ENCODE data around the gene CCDC30. TPM values are rescaled to one million over a fixed set of nuclear protein-coding genes. Genes with fewer than 3 reads are reported as not detected.
"Not testable (repeated sequence)": the region's sequence is repeated elsewhere in the genome, so short reads cannot be mapped to it uniquely, and the experiment has no call there.

The CCDC30 gene
- total and polyA plus RNA-seq, 10 of the 15 experiments (the other 5 are each of a cell fraction or from before 2014, with no cell fraction given): 0.46 to 1.8 (median 1.0) TPM

DNA sequence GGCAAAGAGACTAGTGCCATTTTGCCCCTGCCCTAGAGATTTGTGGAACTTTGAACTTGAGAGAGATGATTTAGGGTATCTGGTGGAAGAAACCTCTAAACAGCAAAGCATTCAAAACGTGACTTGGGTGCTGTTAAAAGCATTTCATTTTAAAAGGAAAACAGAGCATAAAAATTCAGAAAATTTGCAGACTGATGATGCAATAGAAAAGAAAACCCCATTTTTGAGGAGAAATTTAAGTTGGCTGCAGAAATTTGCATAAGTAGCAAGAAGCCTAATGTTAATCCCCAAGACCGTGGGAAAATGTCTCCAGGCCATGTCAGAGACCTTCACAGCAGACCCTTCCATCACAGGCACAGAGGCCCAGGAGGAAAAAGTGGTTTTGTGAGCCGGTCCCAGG is 164.1 kb downstream of the CCDC30 start:
- H3K79me2 ChIP-seq (ENCODE audit: control insufficient read depth, insufficient read depth, low read length); POLR2A ChIA-PET; H3K9me3 ChIP-seq (replicated peaks; ENCODE audit: control insufficient read depth, insufficient read depth, low read length); H4K20me1 ChIP-seq (ENCODE audit: control insufficient read depth, insufficient read depth); H3K27ac ChIP-seq (ENCODE audit: control insufficient read depth, insufficient read depth); RAD21 ChIA-PET (ENCODE audit: unreplicated experiment); ATAC-seq; H3K27me3 ChIP-seq (replicated peaks in 1 of 2; ENCODE audit: control insufficient read depth in 2 of 2, insufficient read depth in 2 of 2, low read length in 1 of 2); H3K4me1 ChIP-seq (ENCODE audit: control insufficient read depth, insufficient read depth, low read length); H2AFZ ChIP-seq (ENCODE audit: control insufficient read depth, low read depth, low read length); CTCF ChIA-PET; H3K4me3 ChIP-seq; FAIRE-seq; DNase-seq (ENCODE audit: low read depth, low spot score); H3K9ac ChIP-seq (ENCODE audit: control insufficient read depth, insufficient read depth, low read length); SMC1A ChIA-PET (ENCODE audit: uncharacterized antibody, unreplicated experiment); H3K4me2 ChIP-seq (ENCODE audit: control insufficient read depth, insufficient read depth); H3K36me3 ChIP-seq (ENCODE audit: control insufficient read depth in 2 of 2, insufficient read depth in 2 of 2, low read length in 1 of 2); in situ Hi-C loops (cut with MboI); intact Hi-C loops (cut with micrococcal nuclease; ENCODE audit: unreplicated experiment); BruUV-seq (replicated peaks): not testable (repeated sequence)
- WGBS (ENCODE audit: insufficient coverage, insufficient replicate concordance, low lambda C conversion rate, missing lambda C conversion rate): 0% methylated on average over 3 of the region's 3 CpGs

DNA sequence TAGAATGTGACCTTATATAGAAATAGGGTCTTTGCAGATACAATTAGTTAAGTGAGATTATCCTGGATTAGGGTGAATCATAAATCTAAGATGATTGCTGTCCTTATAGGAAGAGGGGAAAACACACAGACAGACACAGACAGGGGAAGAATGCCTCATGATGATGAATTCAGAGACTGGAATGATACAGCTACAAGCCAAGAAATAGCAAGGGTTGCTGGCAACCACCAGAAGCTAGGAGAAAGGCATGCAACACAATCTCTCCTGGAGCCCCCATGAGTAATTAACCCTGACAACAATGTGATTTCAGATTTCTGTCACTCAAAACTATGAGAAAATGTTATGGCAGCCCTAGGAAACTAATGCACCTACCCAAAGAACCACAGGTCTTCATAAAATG is 176.0 kb downstream of the CCDC30 start:
- no peaks in the 10 kb centered on the region for H3K9me3 ChIP-seq (replicated peaks; ENCODE audit: control insufficient read depth, insufficient read depth, low read length)
- no peaks in the 10 kb centered on the region for H3K4me1 ChIP-seq (ENCODE audit: control insufficient read depth, insufficient read depth, low read length)
- H2AFZ ChIP-seq (ENCODE audit: control insufficient read depth, low read depth, low read length): no peak overlapping the region
- no peaks in the 10 kb centered on the region for H4K20me1 ChIP-seq (ENCODE audit: control insufficient read depth, insufficient read depth)
- no peak overlapping the region for H3K27ac ChIP-seq (ENCODE audit: control insufficient read depth, insufficient read depth)
- DNase-seq (ENCODE audit: low read depth, low spot score): no peak
- intact Hi-C loops (cut with micrococcal nuclease; ENCODE audit: unreplicated experiment) (no loop called here), in situ Hi-C loops (cut with MboI) (no loop called here)
- CTCF ChIA-PET: interaction anchor here (1.1 kb wide), 1 partner anchor 59 kb away, joined by 3 read pairs; no protein-coding TSS in a partner anchor
- SMC1A ChIA-PET (ENCODE audit: uncharacterized antibody, unreplicated experiment): no interaction called here
- no peak overlapping the region for H3K4me2 ChIP-seq (ENCODE audit: control insufficient read depth, insufficient read depth)
- TF ChIP-seq, protein P1, sequence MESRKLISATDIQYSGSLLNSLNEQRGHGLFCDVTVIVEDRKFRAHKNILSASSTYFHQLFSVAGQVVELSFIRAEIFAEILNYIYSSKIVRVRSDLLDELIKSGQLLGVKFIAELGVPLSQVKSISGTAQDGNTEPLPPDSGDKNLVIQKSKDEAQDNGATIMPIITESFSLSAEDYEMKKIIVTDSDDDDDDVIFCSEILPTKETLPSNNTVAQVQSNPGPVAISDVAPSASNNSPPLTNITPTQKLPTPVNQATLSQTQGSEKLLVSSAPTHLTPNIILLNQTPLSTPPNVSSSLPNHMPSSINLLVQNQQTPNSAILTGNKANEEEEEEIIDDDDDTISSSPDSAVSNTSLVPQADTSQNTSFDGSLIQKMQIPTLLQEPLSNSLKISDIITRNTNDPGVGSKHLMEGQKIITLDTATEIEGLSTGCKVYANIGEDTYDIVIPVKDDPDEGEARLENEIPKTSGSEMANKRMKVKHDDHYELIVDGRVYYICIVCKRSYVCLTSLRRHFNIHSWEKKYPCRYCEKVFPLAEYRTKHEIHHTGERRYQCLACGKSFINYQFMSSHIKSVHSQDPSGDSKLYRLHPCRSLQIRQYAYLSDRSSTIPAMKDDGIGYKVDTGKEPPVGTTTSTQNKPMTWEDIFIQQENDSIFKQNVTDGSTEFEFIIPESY (IDR thresholded peaks at IDR 0.05): no peak
- TF ChIP-seq NBN (IDR thresholded peaks at IDR 0.05): no peak
- TF ChIP-seq POU2F2 (IDR thresholded peaks at IDR 0.05; ENCODE audit: borderline replicate concordance, low read depth, low read length): no peak
- TF ChIP-seq SPI1 (IDR thresholded peaks at IDR 0.05; ENCODE audit: borderline replicate concordance, insufficient read depth, low read depth, low read length): no peak
- no peak for TF ChIP-seq BHLHE40 (IDR thresholded peaks at IDR 0.05; ENCODE audit: borderline replicate concordance in 1 of 2, low read depth in 2 of 2, low read length in 1 of 2)
- TF ChIP-seq ZSCAN29 (IDR thresholded peaks at IDR 0.05): no peak
- TF ChIP-seq ESRRA (IDR thresholded peaks at IDR 0.05; ENCODE audit: low read length): no peak
- TF ChIP-seq MXI1 (IDR thresholded peaks at IDR 0.05; ENCODE audit: low read depth, low read length): no peak
- TF ChIP-seq SMAD1 (IDR thresholded peaks at IDR 0.05; ENCODE audit: low read depth, partially characterized antibody): no peak
- TF ChIP-seq PML (IDR thresholded peaks at IDR 0.05; ENCODE audit: low read length): no peak
- no peak for TF ChIP-seq TAF1 (IDR thresholded peaks at IDR 0.05; ENCODE audit: borderline replicate concordance, low read depth, low read length)
- TF ChIP-seq SRF (IDR thresholded peaks at IDR 0.05; ENCODE audit: low read depth in 2 of 2, low read length in 2 of 2): no peak
- TF ChIP-seq, protein P2, sequence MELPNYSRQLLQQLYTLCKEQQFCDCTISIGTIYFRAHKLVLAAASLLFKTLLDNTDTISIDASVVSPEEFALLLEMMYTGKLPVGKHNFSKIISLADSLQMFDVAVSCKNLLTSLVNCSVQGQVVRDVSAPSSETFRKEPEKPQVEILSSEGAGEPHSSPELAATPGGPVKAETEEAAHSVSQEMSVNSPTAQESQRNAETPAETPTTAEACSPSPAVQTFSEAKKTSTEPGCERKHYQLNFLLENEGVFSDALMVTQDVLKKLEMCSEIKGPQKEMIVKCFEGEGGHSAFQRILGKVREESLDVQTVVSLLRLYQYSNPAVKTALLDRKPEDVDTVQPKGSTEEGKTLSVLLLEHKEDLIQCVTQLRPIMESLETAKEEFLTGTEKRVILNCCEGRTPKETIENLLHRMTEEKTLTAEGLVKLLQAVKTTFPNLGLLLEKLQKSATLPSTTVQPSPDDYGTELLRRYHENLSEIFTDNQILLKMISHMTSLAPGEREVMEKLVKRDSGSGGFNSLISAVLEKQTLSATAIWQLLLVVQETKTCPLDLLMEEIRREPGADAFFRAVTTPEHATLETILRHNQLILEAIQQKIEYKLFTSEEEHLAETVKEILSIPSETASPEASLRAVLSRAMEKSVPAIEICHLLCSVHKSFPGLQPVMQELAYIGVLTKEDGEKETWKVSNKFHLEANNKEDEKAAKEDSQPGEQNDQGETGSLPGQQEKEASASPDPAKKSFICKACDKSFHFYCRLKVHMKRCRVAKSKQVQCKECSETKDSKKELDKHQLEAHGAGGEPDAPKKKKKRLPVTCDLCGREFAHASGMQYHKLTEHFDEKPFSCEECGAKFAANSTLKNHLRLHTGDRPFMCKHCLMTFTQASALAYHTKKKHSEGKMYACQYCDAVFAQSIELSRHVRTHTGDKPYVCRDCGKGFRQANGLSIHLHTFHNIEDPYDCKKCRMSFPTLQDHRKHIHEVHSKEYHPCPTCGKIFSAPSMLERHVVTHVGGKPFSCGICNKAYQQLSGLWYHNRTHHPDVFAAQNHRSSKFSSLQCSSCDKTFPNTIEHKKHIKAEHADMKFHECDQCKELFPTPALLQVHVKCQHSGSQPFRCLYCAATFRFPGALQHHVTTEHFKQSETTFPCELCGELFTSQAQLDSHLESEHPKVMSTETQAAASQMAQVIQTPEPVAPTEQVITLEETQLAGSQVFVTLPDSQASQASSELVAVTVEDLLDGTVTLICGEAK (IDR thresholded peaks at IDR 0.05; ENCODE audit: borderline replicate concordance): no peak
- no peak for TF ChIP-seq TCF12 (IDR thresholded peaks at IDR 0.05; ENCODE audit: low read depth, low read length)
- no peak overlapping the region for H3K4me3 ChIP-seq
- FAIRE-seq: no peak
- no peaks in the 10 kb centered on the region for H3K36me3 ChIP-seq (ENCODE audit: control insufficient read depth in 2 of 2, insufficient read depth in 2 of 2, low read length in 1 of 2)
- H3K9ac ChIP-seq (ENCODE audit: control insufficient read depth, insufficient read depth, low read length): no peak overlapping the region
- no peak for ATAC-seq
- no TSS peak for BruUV-seq (replicated peaks)
- no peaks in the 10 kb centered on the region for H3K27me3 ChIP-seq (replicated peaks in 1 of 2; ENCODE audit: control insufficient read depth in 2 of 2, insufficient read depth in 2 of 2, low read length in 1 of 2)
- H3K79me2 ChIP-seq (ENCODE audit: control insufficient read depth, insufficient read depth, low read length): no peaks in the 10 kb centered on the region
- POLR2A ChIA-PET: no interaction called here
- RAD21 ChIA-PET (ENCODE audit: unreplicated experiment): interaction anchor here (0.6 to 0.9 kb wide), 2 partner anchors 19 to 295 kb away, joined by 3 read pairs; partner anchors contain the start of gene PPIH

Measured in GM12878 (cell line).